HPDE6-E6E7 (cell line): ENCODE data around the gene ANKLE2.
"Not testable (repeated sequence)": the region's sequence is repeated elsewhere in the genome, so short reads cannot be mapped to it uniquely, and the experiment has no call there.

Experiments used
- DNase-seq: peaks from one replicate; pipeline ENCODE4 v3.0.0; 2011; ENCODE audit warnings: missing footprints; ENCODE audit errors: extremely low spot score

ANKLE2 gene

DNA sequence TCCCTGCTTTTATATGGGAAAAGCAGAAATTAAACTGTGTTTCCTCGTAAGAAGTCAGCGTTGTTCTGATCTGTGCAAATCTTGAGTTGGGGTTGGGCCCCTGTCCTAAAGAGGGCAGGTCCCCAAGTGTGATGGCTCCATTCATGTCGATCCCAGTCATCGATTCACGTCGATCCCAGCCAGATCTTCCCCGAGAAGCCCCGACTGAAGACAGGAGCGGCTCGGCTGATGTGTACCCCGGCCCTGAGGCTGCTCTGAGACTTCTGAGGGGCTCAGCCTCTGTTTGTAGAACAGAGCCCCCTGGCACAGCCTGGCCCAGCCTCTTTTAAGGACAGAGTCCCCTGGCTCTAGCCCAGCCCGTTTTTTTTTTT is 41.7 kb downstream of the ANKLE2 start:
- DNase-seq: no peak

DNA sequence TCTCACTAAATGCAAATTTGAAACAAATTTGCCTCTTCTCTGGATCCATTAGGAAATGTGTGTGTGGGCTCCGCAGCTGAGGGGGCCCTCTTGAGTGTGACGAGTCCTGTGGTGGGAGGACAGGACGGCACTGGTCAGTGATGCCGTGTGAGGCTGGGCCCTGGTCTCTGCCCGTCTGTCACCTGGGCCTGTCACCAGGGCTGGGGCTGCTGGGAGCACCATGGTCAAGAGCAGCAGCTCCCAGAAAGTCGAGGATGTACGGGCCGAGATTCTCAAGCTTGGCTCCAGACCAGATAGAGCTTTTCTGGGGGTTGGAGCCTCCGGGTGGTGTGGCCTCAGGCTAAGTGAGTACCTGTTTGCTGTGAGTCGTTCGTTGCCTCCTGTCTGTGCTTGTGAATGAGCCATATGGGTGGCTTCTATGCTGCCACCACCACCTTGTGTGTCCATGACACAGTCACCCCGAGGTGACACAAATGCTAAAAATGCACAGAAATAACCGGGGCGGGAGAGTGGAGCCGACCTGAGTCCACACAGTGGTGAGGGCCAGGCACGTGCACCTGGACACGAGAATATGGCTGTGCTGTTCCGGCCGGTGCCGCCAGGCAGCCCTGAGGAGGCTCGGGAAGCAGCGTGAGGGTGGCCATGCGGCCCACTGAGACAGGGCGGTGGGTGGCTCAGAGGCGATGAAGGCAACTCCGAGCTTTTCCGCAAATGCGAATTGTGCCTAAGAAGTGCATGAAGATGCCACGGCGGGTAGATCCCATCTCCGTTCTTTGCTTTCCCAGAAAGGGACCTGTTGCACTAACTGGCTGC is 42.3 kb downstream of the ANKLE2 start:
- no peak for DNase-seq

DNA sequence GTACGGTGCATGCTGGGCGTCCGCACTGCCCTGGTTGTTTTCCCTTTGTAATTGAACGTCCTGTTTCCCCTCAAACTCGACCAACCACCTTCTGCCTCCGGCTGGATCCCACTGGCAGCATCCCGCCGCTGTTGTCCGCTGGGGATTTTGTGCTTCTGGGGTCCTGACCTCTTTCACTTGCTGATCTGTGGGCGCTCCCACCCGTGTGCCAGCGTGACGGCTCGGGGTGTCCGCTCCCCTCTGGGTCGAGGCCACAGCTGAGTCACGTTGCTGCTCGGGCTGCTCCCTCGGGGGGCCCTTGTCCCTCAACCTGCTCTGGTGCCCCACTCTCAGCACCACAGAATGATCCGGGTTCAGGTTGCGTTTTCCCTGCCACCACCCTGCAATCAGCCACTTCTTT is 43.0 kb downstream of the ANKLE2 start:
- DNase-seq: no peak

DNA sequence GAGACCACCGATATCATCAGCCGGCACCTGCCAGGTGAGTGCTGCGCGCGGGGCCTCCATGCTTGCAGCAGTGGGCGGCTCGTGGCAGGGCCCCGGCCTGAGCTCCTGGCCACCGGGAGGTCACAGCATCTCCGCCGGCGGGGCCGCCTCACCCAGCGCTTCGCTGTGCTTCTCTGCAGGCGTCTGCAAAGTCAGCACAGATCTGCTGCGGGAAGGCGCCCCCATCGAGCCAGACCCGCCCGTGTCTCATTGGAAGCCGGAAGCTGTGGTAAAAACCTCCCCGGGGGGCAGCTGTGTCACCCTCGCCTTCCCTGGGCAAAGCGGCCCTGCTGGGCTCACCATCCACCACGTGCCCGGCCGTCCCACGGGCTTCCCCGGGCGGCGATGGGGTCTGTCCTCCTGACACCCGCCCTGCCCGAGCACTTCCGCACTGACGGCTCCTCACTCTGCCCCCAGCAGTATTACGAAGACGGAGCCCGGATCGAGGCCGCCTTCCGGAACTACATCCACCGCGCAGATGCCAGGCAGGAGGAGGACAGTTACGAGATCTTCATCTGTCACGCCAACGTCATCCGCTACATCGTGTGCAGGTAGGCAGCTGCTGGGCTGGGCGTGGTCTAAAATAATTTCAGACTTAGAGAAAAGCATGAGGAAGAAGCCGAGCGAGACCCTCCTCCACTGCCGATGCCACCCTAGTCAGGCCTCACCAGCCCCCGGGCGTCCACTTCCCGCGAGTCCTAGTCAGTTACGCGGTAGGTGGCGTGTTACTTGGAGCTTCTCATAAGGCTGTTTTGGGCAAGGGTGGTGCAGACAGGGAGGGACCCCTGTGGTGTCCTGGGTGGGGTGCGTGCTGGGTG is 43.9 kb downstream of the ANKLE2 start:
- no peak for DNase-seq

DNA sequence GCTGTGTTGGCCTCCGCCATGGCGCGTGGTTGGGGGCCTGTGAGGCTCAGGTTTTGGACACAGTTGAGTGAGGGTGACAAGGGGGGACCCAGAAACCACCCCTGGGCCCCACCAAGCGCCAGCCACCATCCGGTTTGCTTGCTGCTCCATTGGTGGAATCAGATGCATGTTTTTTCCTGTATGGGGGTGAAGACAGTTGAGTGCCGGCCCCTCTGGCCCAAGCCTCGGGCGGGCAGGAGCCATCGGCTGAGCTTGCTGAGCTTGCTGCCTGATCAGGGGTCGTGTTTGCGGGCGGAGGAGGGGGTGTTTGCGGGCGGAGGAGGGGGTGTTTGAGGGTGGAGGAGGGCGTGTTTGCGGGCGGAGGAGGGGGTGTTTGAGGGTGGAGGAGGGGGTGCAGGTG is 44.6 kb downstream of the ANKLE2 start:
- DNase-seq: no peak

DNA sequence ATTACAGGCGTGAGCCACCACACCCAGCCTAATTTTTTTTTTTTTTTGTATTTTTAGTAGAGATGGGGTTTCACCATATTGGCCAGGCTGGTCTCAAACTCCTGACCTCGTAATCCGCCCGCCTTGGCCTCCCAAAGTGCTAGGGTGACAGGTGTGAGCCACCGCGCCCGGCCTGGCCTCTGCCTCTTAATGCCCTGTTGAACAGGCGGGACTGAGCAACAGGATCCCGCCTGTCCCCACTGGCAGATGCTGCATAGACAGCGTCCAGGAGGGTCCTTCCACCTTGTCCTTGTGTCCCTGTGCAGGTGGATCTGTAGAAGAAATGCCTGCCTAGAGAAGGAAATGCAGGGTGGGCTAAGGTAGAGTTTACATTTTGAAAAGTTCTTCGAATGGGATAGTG is 45.3 kb downstream of the ANKLE2 start:
- no peak for DNase-seq

DNA sequence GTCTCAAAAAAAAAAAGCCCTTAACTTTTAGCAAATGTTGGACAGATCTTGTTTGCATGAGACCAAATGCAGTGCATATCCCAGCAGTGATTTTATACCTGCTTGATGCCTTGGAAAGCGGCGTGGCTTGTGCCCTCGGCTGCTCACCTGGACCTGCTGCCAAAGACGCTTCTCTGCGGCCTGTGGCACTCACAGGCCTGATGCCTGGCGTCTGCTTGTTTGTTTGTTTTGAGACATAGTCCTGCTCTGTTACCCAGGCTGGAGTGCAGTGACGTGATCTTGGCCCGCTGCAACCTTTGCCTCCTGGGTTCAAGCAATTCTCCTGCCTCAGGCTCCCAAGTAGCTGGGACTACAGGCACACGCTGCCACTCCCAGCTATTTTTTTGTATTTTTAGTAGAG is 45.8 kb downstream of the ANKLE2 start:
- no peak for DNase-seq

DNA sequence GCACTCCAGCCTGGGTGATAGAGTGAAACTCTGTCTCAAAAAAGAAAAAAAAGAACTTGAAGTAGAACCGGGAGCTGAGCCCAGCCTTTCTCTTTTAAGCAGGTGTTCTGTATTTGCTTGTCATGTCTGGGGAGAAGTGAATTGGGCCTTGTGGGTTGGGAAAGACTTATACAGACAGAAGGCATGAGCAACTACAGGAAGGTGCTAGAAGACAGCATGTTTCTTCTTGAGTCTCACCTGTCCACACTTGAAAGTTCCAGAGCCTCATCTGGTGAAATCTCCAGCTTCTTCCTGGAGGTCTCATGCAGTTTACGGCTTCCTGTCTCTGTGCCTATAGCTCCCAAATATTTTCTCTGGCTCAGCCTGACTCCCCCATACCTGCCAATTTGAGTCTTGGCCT is 48.5 kb downstream of the ANKLE2 start:
- no peak for DNase-seq

DNA sequence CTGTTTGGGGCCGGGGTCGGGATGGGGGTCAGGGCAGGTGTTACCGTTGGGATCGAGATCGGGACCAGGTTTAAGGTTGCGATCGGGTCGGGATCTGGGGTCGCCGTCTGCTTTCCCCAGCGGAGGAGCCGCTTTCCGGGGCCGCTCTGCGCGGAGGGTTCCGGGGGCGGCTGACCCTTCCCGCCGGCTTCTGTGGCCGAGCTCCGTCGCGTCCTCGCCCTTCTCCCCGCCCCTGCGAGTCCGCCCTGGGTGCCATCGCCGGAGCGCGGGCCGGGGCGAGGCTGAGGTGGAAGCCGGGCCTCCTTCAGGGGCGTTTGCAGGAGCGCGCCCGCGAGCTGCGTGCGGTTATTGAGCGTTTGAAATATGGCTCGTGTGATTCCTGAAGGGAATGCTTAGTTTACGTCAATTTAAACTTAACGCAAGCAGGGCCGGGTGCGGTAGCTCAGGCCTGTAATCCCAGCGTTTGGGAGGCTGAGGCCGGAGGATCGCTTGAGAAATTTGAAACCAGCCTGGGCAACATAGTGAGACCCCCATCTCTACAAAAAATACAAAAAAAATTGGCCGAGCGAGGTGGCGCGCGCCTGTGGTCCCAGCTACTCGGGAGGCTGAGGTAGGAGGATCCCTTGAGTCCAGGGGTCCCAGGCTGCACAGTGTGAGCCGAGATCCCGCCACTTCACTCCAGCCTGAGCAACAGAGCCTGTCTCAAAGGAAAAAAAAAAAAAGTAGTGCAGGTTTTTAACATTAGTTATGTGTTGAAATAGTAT is 50.4 kb downstream of the ANKLE2 start:
- no peak for DNase-seq

DNA sequence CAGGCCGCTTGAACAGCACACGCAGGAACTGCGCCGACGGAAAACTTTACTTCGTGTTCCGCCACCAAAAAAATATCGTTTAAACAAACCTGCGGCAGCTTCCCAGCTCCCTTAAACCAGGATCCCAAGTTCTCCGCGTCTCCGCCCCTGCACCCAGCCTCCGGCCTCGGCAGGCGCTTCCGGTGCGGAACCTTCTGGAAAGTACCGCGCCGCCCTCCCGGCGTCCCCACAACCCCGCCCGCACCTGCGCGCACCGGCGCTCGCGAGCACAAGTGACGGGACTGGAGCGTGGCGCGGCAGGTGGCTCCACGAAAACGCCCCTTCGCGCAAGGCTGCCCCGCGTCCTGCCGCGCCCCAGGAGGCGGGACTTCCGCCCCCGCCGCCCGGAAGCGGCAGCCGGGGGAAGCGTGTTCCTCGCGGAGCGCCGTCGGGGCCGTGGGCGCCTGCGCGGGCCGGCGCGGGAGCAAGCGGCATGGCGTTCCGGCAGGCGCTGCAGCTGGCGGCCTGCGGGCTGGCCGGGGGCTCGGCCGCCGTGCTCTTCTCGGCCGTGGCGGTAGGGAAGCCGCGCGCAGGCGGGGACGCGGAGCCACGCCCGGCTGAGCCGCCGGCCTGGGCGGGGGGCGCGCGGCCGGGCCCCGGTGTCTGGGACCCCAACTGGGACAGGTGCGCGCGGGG is 51.1 kb downstream of the ANKLE2 start, which contains the start of gene PGAM5:
PGAM5 (plus strand) TSS at position 438 of the 675 bp plus-strand sequence; CDS start at position 473, 35 bp downstream.
- DNase-seq: peak; percentile 88

DNA sequence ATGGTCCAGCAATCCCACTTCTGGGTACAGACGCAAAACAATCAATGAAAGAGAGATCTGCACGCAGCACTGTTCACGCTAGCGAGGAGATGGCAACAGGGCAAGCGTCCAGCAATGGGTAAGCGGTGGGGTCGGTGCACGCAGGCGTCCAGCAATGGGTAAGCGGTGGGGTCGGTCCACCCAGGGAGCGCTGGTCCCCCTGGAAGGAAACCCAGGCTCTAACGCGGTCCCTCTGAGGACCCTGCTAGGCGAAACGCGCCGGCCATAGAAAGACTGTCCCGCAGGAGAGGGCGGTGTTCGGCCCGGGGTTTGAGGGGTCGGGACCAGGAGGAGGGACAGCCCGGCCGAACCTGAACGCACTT is 51.6 kb downstream of the ANKLE2 start:
- DNase-seq: no peak

DNA sequence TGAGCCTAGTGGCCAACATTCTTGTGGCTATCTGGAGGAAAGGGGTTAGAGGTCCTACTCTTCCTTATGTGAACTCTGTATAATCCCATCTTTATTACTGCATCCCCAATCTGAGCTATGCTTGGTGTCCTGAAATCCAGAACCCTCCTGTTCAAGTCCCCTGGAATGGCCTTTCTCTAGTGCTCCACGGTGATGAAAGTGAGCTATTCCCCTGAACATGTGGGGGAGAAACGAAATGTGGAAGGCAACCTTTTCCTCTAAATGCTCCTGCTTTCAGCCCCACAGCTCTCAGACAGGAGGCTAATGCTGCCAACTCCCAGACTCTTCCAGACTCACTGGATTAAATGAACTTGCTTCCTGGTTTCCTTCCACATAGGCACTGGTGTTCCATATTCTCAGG is 53.5 kb downstream of the ANKLE2 start:
- DNase-seq: no peak

DNA sequence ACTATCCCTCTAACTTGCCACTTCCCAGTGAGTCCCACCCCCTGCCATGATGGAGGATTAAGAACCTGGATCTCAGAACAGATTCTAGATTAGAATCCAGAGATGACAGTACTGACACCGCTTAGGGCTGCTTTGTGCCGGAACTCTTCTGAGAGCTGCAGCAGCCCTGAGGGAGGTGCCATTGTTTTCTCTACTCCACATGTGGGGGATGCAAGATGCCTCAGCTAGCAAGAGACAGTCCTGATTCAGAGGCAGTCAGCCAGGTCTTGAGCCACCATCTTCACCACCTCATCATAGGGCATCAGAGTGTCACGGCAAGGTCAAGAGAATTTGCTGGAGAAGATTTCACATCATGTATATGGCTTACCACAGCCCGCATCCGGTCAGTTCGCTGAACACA is 54.4 kb downstream of the ANKLE2 start:
- DNase-seq: no peak

DNA sequence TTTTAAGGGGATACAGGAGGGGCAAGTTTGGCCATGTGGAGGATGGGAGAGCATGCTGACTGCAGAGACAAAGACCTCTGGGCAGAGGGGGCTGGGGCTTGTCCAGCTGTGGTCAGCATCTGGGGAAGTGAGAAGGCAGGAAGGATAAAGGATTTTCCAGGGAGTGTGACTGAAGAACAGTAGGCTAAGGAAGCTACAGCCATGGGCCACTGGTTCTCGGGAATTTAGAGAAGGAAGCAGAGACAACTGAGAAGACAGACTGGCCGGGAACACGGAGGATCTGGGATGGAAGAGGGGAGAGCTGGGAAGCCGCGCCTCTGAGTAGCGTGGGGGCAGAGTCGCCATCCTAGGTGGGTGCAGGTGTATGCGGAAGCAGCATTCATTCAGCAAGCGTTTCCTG is 58.0 kb downstream of the ANKLE2 start:
- DNase-seq: no peak

DNA sequence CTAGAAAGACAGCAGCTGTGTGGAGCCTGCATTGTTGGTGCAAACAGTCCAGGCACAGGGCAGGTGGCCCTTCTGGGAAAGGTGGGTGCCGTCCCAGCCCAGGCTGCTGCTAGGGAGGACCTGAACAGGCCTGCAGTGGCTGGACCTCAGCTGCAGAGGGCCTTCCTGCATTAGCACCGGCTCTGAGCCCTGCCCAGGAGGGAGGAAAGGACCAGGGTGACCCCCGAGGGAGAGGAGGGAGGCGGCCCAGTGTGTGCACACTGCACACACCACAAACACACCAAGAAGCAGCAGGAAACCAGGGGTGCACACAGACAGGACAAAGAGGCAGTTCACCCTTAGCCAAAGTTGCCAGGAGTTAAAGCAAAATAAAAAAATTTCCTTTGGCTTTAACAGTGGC is 59.0 kb downstream of the ANKLE2 start:
- DNase-seq: no peak

DNA sequence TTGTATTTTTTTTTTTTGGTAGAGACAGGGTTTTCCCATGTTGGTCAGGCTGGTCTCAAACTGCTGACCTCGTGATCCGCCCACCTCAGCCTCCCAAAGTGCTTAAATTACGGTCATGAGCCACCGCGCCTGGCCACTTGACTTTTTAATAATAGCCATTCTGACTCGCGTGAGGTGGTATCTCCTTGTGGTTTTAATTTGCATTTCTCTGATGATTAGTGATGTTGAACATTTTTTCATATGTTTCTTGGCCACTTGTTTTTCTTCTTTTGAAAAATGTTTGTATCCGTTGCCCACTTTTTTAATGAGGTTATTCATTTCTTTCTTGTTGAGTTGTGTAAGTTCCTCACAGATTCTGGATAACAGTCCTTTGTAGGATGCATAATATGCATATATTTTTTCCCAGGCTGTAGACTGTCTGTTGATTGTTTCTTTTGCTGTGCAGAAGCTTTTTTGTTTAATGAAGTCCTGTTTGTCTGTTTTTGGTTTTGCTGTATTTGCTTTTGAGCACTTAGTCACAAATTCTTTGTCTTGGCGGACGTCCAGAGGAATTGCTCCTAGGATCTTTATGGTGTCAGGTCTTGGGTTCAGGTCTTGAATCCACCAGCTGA is 61.3 kb downstream of the ANKLE2 start:
- DNase-seq: no peak

DNA sequence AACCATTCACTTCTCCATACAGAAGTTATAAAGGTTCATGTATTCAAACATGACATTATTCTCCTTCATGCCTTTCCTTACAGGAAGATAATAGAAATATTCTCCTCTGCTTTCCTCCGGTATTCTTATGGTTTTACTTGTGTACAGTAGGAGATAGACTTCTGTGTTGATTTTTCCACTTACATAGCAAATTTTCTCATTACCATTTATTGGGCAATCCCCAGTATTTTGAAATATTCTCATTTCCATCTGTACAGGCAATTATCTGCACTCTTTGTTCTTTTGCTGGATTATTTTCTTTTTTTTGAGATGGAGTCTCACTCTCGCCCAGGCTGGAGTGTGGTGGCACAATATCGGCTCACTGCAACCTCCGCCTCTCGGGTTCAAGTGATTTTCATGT is 63.3 kb downstream of the ANKLE2 start:
- no peak for DNase-seq

DNA sequence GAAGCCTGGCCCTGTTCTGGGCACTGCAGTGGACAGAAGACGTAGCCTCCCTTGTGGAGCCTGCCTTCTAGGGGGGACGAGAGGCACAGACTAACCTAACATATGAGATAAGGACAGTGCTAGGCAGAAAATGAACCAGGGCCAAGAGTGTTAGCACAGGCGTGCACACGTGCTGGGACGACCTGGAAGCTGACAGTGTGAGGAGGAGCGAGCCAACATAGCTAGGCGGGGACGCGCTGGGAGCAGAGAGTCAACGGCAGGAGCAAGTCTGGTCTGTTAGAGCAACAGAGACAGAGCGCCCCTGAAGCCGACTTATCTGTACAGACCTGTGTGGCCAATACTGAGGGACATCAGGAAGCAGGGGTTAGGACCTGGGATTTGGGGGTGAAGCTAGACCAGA is 66.2 kb downstream of the ANKLE2 start:
- DNase-seq: no peak

DNA sequence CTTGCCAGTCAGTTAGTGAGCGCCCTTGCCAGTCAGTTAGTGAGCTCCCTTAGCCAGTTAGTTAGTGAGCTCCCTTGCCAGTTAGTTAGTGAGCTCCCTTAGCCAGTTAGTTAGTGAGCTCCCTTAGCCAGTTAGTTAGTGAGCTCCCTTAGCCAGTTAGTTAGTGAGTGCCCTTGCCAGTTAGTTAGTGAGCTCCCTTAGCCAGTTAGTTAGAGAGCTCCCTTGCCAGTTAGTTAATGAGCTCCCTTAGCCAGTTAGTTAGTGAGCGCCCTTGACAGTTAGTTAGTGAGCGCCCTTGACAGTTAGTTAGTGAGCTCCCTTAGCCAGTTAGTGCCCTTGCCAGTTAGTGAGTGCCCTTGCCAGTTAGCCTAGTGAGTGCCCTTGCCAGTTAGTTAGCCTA is 66.7 kb downstream of the ANKLE2 start:
- DNase-seq: not testable (repeated sequence)

DNA sequence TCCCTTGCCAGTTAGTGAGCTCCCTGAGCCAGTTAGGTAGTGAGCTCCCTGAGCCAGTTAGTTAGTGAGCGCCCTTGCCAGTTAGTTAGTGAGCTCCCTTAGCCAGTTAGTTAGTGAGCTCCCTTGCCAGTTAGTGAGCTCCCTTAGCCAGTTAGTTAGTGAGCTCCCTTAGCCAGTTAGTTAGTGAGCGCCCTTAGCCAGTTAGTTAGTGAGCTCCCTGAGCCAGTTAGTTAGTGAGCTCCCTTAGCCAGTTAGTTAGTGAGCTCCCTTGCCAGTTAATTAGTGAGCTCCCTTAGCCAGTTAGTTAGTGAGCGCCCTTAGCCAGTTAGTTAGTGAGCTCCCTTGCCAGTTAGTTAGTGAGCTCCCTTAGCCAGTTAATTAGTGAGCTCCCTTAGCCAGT is 69.6 kb downstream of the ANKLE2 start:
- DNase-seq: not testable (repeated sequence)

DNA sequence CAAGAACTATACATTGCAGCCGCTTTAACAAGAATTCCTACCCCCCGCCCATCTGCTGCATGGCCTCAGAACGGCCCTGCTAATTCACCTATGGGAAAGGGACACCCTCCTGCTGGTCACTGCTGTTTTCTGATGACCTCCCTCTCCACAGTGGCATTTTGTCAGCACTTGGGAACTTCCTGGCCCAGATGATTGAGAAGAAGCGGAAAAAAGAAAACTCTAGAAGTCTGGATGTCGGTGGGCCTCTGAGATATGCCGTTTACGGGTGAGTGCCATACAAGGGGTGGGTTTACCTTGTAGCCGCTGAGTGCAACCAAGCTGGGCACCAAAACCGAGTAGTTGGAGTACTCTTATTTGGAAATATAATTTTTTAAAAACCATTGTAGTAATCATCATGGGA is 71.5 kb downstream of the ANKLE2 start:
- no peak for DNase-seq
